Measurements from ENCODE around the gene ZNF593. TPM values are rescaled to one million over a fixed set of nuclear protein-coding genes. Genes with fewer than 3 reads are reported as not detected.
A peak's percentile ranks its signal among the peaks of the same experiment; 100 is the strongest.

ZNF593 gene
- total and polyA plus RNA-seq, 9 of the 15 experiments (the other 6 are each of a cell fraction or from before 2014, with no cell fraction given): 9.8 to 334 (median 48.2) TPM

DNA sequence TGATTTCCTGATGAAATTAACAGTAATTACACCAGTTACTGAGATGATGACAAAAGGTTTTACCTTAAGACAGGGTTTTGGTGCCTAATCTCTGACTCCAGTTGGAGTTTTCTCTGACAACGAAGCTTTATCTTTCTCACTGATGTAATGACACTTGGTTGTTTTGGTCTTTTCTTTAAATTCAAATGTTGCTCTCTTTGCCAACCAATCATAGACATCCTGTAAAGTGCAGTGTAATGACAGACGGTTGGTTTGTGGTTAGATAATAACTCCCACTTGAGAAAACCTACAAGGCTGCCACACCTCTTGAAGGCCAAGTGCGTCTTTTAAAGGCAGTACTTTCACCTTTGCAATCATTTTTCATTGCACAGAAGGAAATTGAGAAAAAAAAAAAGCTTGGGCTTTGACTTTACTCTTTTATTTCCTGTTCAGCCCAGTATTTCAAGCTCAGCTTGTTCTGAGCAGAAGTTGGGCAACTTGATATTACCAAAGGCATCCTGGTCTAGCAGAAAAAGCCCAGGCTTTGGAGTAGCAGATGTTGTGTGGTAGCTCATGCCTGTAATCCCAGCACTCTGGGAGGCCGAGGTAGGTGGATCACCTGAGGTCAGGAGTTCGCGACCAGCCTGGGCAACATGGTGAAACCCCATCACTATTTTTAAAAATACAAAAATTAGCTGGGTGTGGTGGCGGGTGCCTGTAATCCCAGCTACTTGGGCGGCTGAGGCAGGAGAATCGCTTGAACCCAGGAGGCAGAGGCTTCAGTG, 43.2 kb upstream of the ZNF593 start (continued):
- peak; percentile 17; the same call in 1 of the 2 replicates for TF ChIP-seq IFI16 (CRISPR knock-in tag; IDR thresholded peaks at IDR 0.05)
- TF ChIP-seq C11orf30 (IDR thresholded peaks at IDR 0.05; ENCODE audit: low read depth): peak; percentile 83
- no peak for TF ChIP-seq ZNF217 (CRISPR knock-in tag; IDR thresholded peaks at IDR 0.05)
- TF ChIP-seq NR1H2 (CRISPR knock-in tag; IDR thresholded peaks at IDR 0.05): no peak
- TF ChIP-seq CREB1 (IDR thresholded peaks at IDR 0.05): peak; percentile 70
- peak; percentile 74; the same call in 1 of the 2 replicates for TF ChIP-seq CREB1 (CRISPR knock-in tag; IDR thresholded peaks at IDR 0.05)
- TF ChIP-seq DPF2 (IDR thresholded peaks at IDR 0.05): peak; percentile 98
- peak in 1 of 2 experiments; percentile 51; a peak in 2 of 4 replicates for TF ChIP-seq ZNF639 (CRISPR knock-in tag; conservative IDR thresholded peaks at IDR 0.05 in 1 of 2, IDR thresholded peaks at IDR 0.05 in 1 of 2)
- no peak for TF ChIP-seq ZC3H11A (IDR thresholded peaks at IDR 0.05; ENCODE audit: low read depth, low read length)
- TF ChIP-seq RBM39 (optimal IDR thresholded peaks at IDR 0.05; ENCODE audit: low read depth, low read length): no peak
- TF ChIP-seq POLR2AphosphoS5 (IDR thresholded peaks at IDR 0.05; ENCODE audit: control insufficient read depth, insufficient read depth, low read depth, low read length): peak; percentile 90
- TF ChIP-seq HDGF (IDR thresholded peaks at IDR 0.05): 0 out of 2 replicates have a peak, but pooled peaks have one; percentile 40
- TF ChIP-seq ZNF232 (CRISPR knock-in tag; IDR thresholded peaks at IDR 0.05): no peak
- TF ChIP-seq SNIP1 (IDR thresholded peaks at IDR 0.05; ENCODE audit: low read depth): no peak
- no peak for TF ChIP-seq POLR3A (IDR thresholded peaks at IDR 0.05; ENCODE audit: borderline replicate concordance, extremely low read depth, insufficient read depth, insufficient read length)
- TF ChIP-seq BHLHE40 (IDR thresholded peaks at IDR 0.05; ENCODE audit: low read length): peak; percentile 44; the same call in 1 of the 2 replicates
- no peak for TF ChIP-seq BRF2 (IDR thresholded peaks at IDR 0.05; ENCODE audit: borderline replicate concordance, insufficient read depth, insufficient read length)
- TF ChIP-seq, protein P1, sequence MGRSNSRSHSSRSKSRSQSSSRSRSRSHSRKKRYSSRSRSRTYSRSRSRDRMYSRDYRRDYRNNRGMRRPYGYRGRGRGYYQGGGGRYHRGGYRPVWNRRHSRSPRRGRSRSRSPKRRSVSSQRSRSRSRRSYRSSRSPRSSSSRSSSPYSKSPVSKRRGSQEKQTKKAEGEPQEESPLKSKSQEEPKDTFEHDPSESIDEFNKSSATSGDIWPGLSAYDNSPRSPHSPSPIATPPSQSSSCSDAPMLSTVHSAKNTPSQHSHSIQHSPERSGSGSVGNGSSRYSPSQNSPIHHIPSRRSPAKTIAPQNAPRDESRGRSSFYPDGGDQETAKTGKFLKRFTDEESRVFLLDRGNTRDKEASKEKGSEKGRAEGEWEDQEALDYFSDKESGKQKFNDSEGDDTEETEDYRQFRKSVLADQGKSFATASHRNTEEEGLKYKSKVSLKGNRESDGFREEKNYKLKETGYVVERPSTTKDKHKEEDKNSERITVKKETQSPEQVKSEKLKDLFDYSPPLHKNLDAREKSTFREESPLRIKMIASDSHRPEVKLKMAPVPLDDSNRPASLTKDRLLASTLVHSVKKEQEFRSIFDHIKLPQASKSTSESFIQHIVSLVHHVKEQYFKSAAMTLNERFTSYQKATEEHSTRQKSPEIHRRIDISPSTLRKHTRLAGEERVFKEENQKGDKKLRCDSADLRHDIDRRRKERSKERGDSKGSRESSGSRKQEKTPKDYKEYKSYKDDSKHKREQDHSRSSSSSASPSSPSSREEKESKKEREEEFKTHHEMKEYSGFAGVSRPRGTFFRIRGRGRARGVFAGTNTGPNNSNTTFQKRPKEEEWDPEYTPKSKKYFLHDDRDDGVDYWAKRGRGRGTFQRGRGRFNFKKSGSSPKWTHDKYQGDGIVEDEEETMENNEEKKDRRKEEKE (IDR thresholded peaks at IDR 0.05; ENCODE audit: borderline replicate concordance in 1 of 2, control insufficient read depth in 1 of 2, low read depth in 2 of 2, low read length in 1 of 2): 0 out of 4 replicates have a peak, but pooled peaks of 1 of the 2 experiments have one; percentile 63
- no peak for TF ChIP-seq FOXJ3 (CRISPR knock-in tag; IDR thresholded peaks at IDR 0.05)
- peak; percentile 98 for TF ChIP-seq ARID1B (IDR thresholded peaks at IDR 0.05)
- no peak for TF ChIP-seq SREBF1 (IDR thresholded peaks at IDR 0.05; ENCODE audit: borderline replicate concordance, low read depth, low read length)
